ENCODE data around the gene C1QTNF5. TPM values are rescaled to one million over a fixed set of nuclear protein-coding genes. Genes with fewer than 3 reads are reported as not detected.

Gene C1QTNF5
- total RNA-seq (42.8 TPM), polyA plus RNA-seq (ENCODE audit: insufficient read depth, low read depth, low replicate concordance) (40.4 TPM)
- long read RNA-seq, donor 1, transcript C1QTNF5-203 (2 exons, 1,046 nt) = minor isoform, 7 of 16 reads
- long read RNA-seq, donor 1, transcript C1QTNF5-202 (3 exons, 1,356 nt) = major isoform, 8 of 16 reads
- long read RNA-seq, donor 1, partial matches to known transcripts = 0 of 16 reads
- long read RNA-seq, donor 1, other reads (novel, unspliced or antisense) = 0 of 16 reads
- long read RNA-seq, donor 2, transcript C1QTNF5-202 (3 exons, 1,356 nt) = minor isoform, 8 of 22 reads
- long read RNA-seq, donor 2, transcript C1QTNF5-203 (2 exons, 1,046 nt) = major isoform, 13 of 22 reads
- long read RNA-seq, donor 2, partial matches to known transcripts = 0 of 22 reads
- long read RNA-seq, donor 2, other reads (novel, unspliced or antisense) = 0 of 22 reads
- long read RNA-seq, donor 3, transcript C1QTNF5-203 (2 exons, 1,046 nt) = major isoform, 6 of 9 reads
- long read RNA-seq, donor 3, partial matches to known transcripts = 0 of 9 reads
- long read RNA-seq, donor 3, other reads (novel, unspliced or antisense) = 0 of 9 reads
- long read RNA-seq, donor 4, partial matches to known transcripts = 0 of 8 reads
- long read RNA-seq, donor 4, other reads (novel, unspliced or antisense) = 0 of 8 reads
- long read RNA-seq, donor 5 = 0 reads
- long read RNA-seq, donor 6, transcript C1QTNF5-202 (3 exons, 1,356 nt) = minor isoform, 16 of 40 reads
- long read RNA-seq, donor 6, transcript C1QTNF5-203 (2 exons, 1,046 nt) = major isoform, 22 of 40 reads
- long read RNA-seq, donor 6, partial matches to known transcripts = 0 of 40 reads
- long read RNA-seq, donor 6, other reads (novel, unspliced or antisense) = 0 of 40 reads
- long read RNA-seq, donor 7, transcript C1QTNF5-203 (2 exons, 1,046 nt) = minor isoform, 12 of 84 reads
- long read RNA-seq, donor 7, transcript C1QTNF5-202 (3 exons, 1,356 nt) = major isoform, 65 of 84 reads
- long read RNA-seq, donor 7, partial matches to known transcripts = 2 of 84 reads
- long read RNA-seq, donor 7, other reads (novel, unspliced or antisense) = 2 of 84 reads
- long read RNA-seq, donor 8, transcript C1QTNF5-203 (2 exons, 1,046 nt) = major isoform, 15 of 21 reads
- long read RNA-seq, donor 8, transcript C1QTNF5-202 (3 exons, 1,356 nt) = minor isoform, 6 of 21 reads
- long read RNA-seq, donor 8, partial matches to known transcripts = 0 of 21 reads
- long read RNA-seq, donor 8, other reads (novel, unspliced or antisense) = 0 of 21 reads
- long read RNA-seq, donor 9, transcript C1QTNF5-202 (3 exons, 1,356 nt) = major isoform, 9 of 19 reads
- long read RNA-seq, donor 9, partial matches to known transcripts = 5 of 19 reads
- long read RNA-seq, donor 9, other reads (novel, unspliced or antisense) = 0 of 19 reads
- long read RNA-seq, donor 10, transcript C1QTNF5-203 (2 exons, 1,046 nt) = major isoform, 9 of 15 reads
- long read RNA-seq, donor 10, transcript C1QTNF5-202 (3 exons, 1,356 nt) = minor isoform, 6 of 15 reads
- long read RNA-seq, donor 10, partial matches to known transcripts = 0 of 15 reads
- long read RNA-seq, donor 10, other reads (novel, unspliced or antisense) = 0 of 15 reads

GRCh38 chr11:119340335-119341221 is at the start of gene C1QTNF5:
Gene C1QTNF5 (minus strand): TSS chr11:119340883. CDS start chr11:119340397, 486 bp downstream.
- TF ChIP-seq CTCF (IDR thresholded peaks at IDR 0.05; ENCODE audit: borderline replicate concordance, extremely low read depth, insufficient read depth) = no peak
- peak within 1 kb of the TSS in 2 of 3 donors; percentile 57 to 73 for H3K9ac ChIP-seq (ENCODE audit: low read length in 3 of 3)
- intact Hi-C loops (cut with DNase I) = no loop called here
- peak within 1 kb of the TSS; percentile 80 to 82 for H3K27ac ChIP-seq (ENCODE audit: low read depth in 2 of 2, low read length in 2 of 2)
- H3K36me3 ChIP-seq (ENCODE audit: control insufficient read depth in 2 of 3, insufficient read depth in 3 of 3, low read length in 3 of 3) = no peaks in the 10 kb centered on the region
- no peaks in the 10 kb centered on the region for H3K9me3 ChIP-seq (ENCODE audit: control insufficient read depth in 2 of 3, insufficient read depth in 1 of 3, low read length in 3 of 3)
- H3K27me3 ChIP-seq (ENCODE audit: control insufficient read depth, insufficient read depth, low read length) = no peaks in the 10 kb centered on the region
- FAIRE-seq (no peak), DNase-seq (peak; percentile 74 to 96 (median 82))
- peaks cover 0 to 24% (median 6%) of the 10 kb centered on the region in 3 donors for H3K4me1 ChIP-seq (ENCODE audit: control insufficient read depth in 2 of 3, insufficient read depth in 2 of 3, low read depth in 1 of 3, low read length in 3 of 3)
- H3K4me3 ChIP-seq (ENCODE audit: low read length in 3 of 3) = peak within 1 kb of the TSS in 1 of 3 donors; percentile 56

GRCh38 chr11:119389611-119390254 is 49.0 kb upstream of the C1QTNF5 start:
- no peak overlapping the region for H3K27ac ChIP-seq (ENCODE audit: low read depth in 2 of 2, low read length in 2 of 2)
- no peaks in the 10 kb centered on the region for H3K4me1 ChIP-seq (ENCODE audit: control insufficient read depth in 2 of 3, insufficient read depth in 2 of 3, low read depth in 1 of 3, low read length in 3 of 3)
- H3K36me3 ChIP-seq (ENCODE audit: control insufficient read depth in 2 of 3, insufficient read depth in 3 of 3, low read length in 3 of 3) = no peaks in the 10 kb centered on the region
- H3K27me3 ChIP-seq (ENCODE audit: control insufficient read depth, insufficient read depth, low read length) = no peaks in the 10 kb centered on the region
- FAIRE-seq = no peak
- no peaks in the 10 kb centered on the region for H3K9me3 ChIP-seq (ENCODE audit: control insufficient read depth in 2 of 3, insufficient read depth in 1 of 3, low read length in 3 of 3)
- no peak for TF ChIP-seq CTCF (IDR thresholded peaks at IDR 0.05; ENCODE audit: borderline replicate concordance, extremely low read depth, insufficient read depth)
- DNase-seq = no peak
- intact Hi-C loops (cut with DNase I) = no loop called here
- no peak overlapping the region for H3K4me3 ChIP-seq (ENCODE audit: low read length in 3 of 3)
- H3K9ac ChIP-seq (ENCODE audit: low read length in 3 of 3) = no peak overlapping the region
